Adrenal gland (tissue), 5 donors: ENCODE measurements around the gene BMP6.

Experiments used
- CTCF ChIP-seq, 6 experiments: fragments of 450-650 bp in 4 of 6; fragments of 200-600 bp in 2 of 6; sonication (generic) in 1 of 6; IDR thresholded peaks; 1 replicate in 5 of 6; 2 replicates in 1 of 6; pipeline versions ENCODE4 v1.5.1 to v1.8.0; 2016 to 2021; ENCODE audit warnings: antibody characterized with exemption in 6 of 6, mild to moderate bottlenecking in 2 of 6, moderate library complexity in 1 of 6
- POLR2A ChIP-seq, 2 donors: fragments of 450-650 bp; IDR thresholded peaks; one replicate each; pipeline ENCODE4 v1.6.1; 2017; ENCODE audit warnings: antibody characterized with exemption in 2 of 2, mild to moderate bottlenecking in 2 of 2, moderate library complexity in 1 of 2
- donor health status: DM: no; HTN: no; CAD: no.

- TF ChIP-seq CTCF (IDR thresholded peaks at IDR 0.05) (no peak), POLR2A (IDR thresholded peaks at IDR 0.05) (no peak)
Measured at GRCh38 chr6:7701212-7701834, 24.6 kb upstream of the BMP6 start.
